ENCODE measurements around the gene PTPRR.

GRCh38 chr12:70744178-70744577 lies 176.4 kb downstream of the PTPRR start:
- TF ChIP-seq CTCF (conservative IDR thresholded peaks at IDR 0.05; ENCODE audit: low read depth, low read length) (no peak), POLR2A (IDR thresholded peaks at IDR 0.05; ENCODE audit: low read depth, low read length) (no peak), RAD21 (IDR thresholded peaks at IDR 0.05; ENCODE audit: low read length) (no peak), USF2 (IDR thresholded peaks at IDR 0.05; ENCODE audit: low read depth, low read length) (no peak)

Measured in IMR-90 (cell line).